ENCODE results near the gene GOLT1A. TPM values are rescaled to one million over a fixed set of nuclear protein-coding genes. Genes with fewer than 3 reads are reported as not detected.

GOLT1A gene
- total RNA-seq, 1 donor from 2014 or later = 0.50 TPM

- peaks cover 7% of the 10 kb centered on the region for H3K27me3 ChIP-seq (ENCODE audit: insufficient read depth, low read length)
- Mint-ChIP-seq H3K9me3 (ENCODE audit: unreplicated experiment) (no peaks in the 10 kb centered on the region), H3K4me3 (ENCODE audit: unreplicated experiment) (no peak overlapping the region), H3K36me3 (ENCODE audit: low read depth, unreplicated experiment) (peaks cover 2% of the 10 kb centered on the region), H3K27ac (ENCODE audit: unreplicated experiment) (no peak overlapping the region), H3K4me1 (ENCODE audit: low read depth, unreplicated experiment) (no peaks in the 10 kb centered on the region), H3K27me3 (ENCODE audit: low read depth, unreplicated experiment) (peaks cover 43% of the 10 kb centered on the region)
- H3K4me3 ChIP-seq (ENCODE audit: insufficient read depth, low read depth, low read length) = no peak overlapping the region
- no peak overlapping the region for H3K4me2 ChIP-seq (ENCODE audit: low read length)
- TF ChIP-seq CTCF (IDR thresholded peaks at IDR 0.05; ENCODE audit: insufficient read depth, low read depth, low read length) = no peak
- no peaks in the 10 kb centered on the region for H3K9me3 ChIP-seq (ENCODE audit: insufficient read depth, low read depth, low read length)
- DNase-seq (ENCODE audit: low read depth) = no peak
- no peaks in the 10 kb centered on the region for H3K79me2 ChIP-seq (ENCODE audit: insufficient read depth, low read length)
- no peaks in the 10 kb centered on the region for H3K36me3 ChIP-seq (ENCODE audit: insufficient read depth, low read length)
- no peak overlapping the region for H2AFZ ChIP-seq (ENCODE audit: low read depth, low read length)
- no peak overlapping the region for H3K9ac ChIP-seq (ENCODE audit: low read length)
- no peak for FAIRE-seq
- no peaks in the 10 kb centered on the region for H3K4me1 ChIP-seq (ENCODE audit: insufficient read depth, low read length)
- H4K20me1 ChIP-seq (ENCODE audit: insufficient read depth, low read length) = no peaks in the 10 kb centered on the region
- H3K27ac ChIP-seq (ENCODE audit: low read depth, low read length) = no peak overlapping the region
Observed at GRCh38 chr1:204161609-204162493, 51.9 kb downstream of the GOLT1A start.

- H3K27me3 Mint-ChIP-seq (ENCODE audit: low read depth, unreplicated experiment) = peaks cover 61% of the 10 kb centered on the region
- H3K9me3 Mint-ChIP-seq (ENCODE audit: unreplicated experiment) = no peaks in the 10 kb centered on the region
- H3K36me3 Mint-ChIP-seq (ENCODE audit: low read depth, unreplicated experiment) = no peaks in the 10 kb centered on the region
- no peaks in the 10 kb centered on the region for H3K4me1 Mint-ChIP-seq (ENCODE audit: low read depth, unreplicated experiment)
- H3K4me2 ChIP-seq (ENCODE audit: low read length) = no peak overlapping the region
- peaks cover 7% of the 10 kb centered on the region for H3K27me3 ChIP-seq (ENCODE audit: insufficient read depth, low read length)
- no peaks in the 10 kb centered on the region for H3K36me3 ChIP-seq (ENCODE audit: insufficient read depth, low read length)
- no peak overlapping the region for H3K4me3 ChIP-seq (ENCODE audit: insufficient read depth, low read depth, low read length)
- no peaks in the 10 kb centered on the region for H3K4me1 ChIP-seq (ENCODE audit: insufficient read depth, low read length)
- H3K79me2 ChIP-seq (ENCODE audit: insufficient read depth, low read length) = no peaks in the 10 kb centered on the region
- no peaks in the 10 kb centered on the region for H4K20me1 ChIP-seq (ENCODE audit: insufficient read depth, low read length)
- FAIRE-seq (no peak), DNase-seq (ENCODE audit: low read depth) (no peak)
- TF ChIP-seq CTCF (IDR thresholded peaks at IDR 0.05; ENCODE audit: insufficient read depth, low read depth, low read length) (no peak), EZH2 (IDR thresholded peaks at IDR 0.05; ENCODE audit: insufficient read depth, low read length) (no peak)
- H3K27ac Mint-ChIP-seq (ENCODE audit: unreplicated experiment) = no peak overlapping the region
- no peak overlapping the region for H3K27ac ChIP-seq (ENCODE audit: low read depth, low read length)
- no peak overlapping the region for H2AFZ ChIP-seq (ENCODE audit: low read depth, low read length)
- no peak overlapping the region for H3K9ac ChIP-seq (ENCODE audit: low read length)
- H3K9me3 ChIP-seq (ENCODE audit: insufficient read depth, low read depth, low read length) = no peaks in the 10 kb centered on the region
- H3K4me3 Mint-ChIP-seq (ENCODE audit: unreplicated experiment) = no peak overlapping the region
Observed at GRCh38 chr1:204157962-204158361, 55.8 kb downstream of the GOLT1A start.

- TF ChIP-seq EZH2 (IDR thresholded peaks at IDR 0.05; ENCODE audit: insufficient read depth, low read length) (no peak), CTCF (IDR thresholded peaks at IDR 0.05; ENCODE audit: insufficient read depth, low read depth, low read length) (no peak)
- no peak overlapping the region for H3K4me3 Mint-ChIP-seq (ENCODE audit: unreplicated experiment)
- H3K4me1 Mint-ChIP-seq (ENCODE audit: low read depth, unreplicated experiment) = no peaks in the 10 kb centered on the region
- Histone ChIP-seq H3K27me3 (ENCODE audit: insufficient read depth, low read length) (peaks cover 7% of the 10 kb centered on the region), H3K27ac (ENCODE audit: low read depth, low read length) (no peak overlapping the region), H2AFZ (ENCODE audit: low read depth, low read length) (no peak overlapping the region), H3K4me1 (ENCODE audit: insufficient read depth, low read length) (peaks cover 7% of the 10 kb centered on the region), H3K9me3 (ENCODE audit: insufficient read depth, low read depth, low read length) (no peaks in the 10 kb centered on the region), H3K9ac (ENCODE audit: low read length) (no peak overlapping the region), H3K36me3 (ENCODE audit: insufficient read depth, low read length) (no peaks in the 10 kb centered on the region), H3K4me3 (ENCODE audit: insufficient read depth, low read depth, low read length) (no peak overlapping the region), H4K20me1 (ENCODE audit: insufficient read depth, low read length) (no peaks in the 10 kb centered on the region), H3K4me2 (ENCODE audit: low read length) (no peak overlapping the region), H3K79me2 (ENCODE audit: insufficient read depth, low read length) (no peaks in the 10 kb centered on the region)
- no peak for FAIRE-seq
- H3K36me3 Mint-ChIP-seq (ENCODE audit: low read depth, unreplicated experiment) = no peaks in the 10 kb centered on the region
- H3K27me3 Mint-ChIP-seq (ENCODE audit: low read depth, unreplicated experiment) = peaks cover 52% of the 10 kb centered on the region
- DNase-seq (ENCODE audit: low read depth) = no peak
- no peak overlapping the region for H3K27ac Mint-ChIP-seq (ENCODE audit: unreplicated experiment)
- H3K9me3 Mint-ChIP-seq (ENCODE audit: unreplicated experiment) = no peaks in the 10 kb centered on the region
Observed at GRCh38 chr1:204155881-204156280, 57.9 kb downstream of the GOLT1A start.

All from astrocyte (in vitro differentiated cells and primary cell).